Activated CD8-positive, alpha-beta memory T cell treated with anti-CD3 and anti-CD28 coated beads, Interleukin-2, amount 50 U/mL, for 48 hours (primary cell): ENCODE results near the gene WDR91.
"Not testable (repeated sequence)": the region's sequence is repeated elsewhere in the genome, so short reads cannot be mapped to it uniquely, and the experiment has no call there.

Experiments used
- DNase-seq: peaks from one replicate; pipeline ENCODE4 v3.0.0-alpha.2; 2020

Gene WDR91

DNA sequence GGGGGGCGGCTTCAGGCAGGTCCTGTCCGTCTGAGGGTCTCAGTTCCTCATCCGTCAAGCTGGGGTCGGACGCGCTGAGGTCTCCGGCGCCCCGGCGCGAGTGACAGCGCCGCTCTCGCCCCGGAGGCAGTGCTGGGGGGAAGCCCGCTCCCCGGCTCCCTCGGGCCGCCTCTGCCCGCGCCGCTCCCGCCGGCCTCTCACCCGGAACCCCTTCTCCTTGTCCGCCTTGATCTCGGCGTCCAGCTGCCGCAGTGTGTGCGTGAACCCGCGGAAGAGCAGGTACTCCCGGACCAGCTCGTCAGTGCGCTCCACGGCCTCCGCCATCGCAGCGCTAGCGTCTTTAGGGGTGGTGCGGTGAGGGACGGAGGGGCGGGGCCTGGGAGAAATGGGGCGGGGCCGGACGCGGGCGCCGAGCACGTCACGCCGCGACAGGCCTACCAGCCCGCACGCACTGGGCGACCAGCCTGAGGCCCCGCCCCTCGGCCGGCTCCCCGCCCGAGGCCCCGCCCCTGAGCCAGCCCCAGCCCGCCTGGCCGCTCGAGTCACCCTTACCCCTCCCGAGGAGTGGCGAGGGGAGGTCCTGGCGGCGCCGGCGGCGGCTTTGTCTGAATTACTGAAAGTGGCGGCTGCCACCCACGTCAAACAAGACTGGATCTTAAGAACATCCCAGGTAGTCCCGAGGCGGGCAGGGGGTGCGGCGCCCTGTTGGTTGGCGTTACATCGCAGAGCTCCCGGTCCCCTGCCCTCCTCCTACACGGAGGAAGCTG is at the start of gene WDR91:
Gene WDR91, minus strand, starts transcription at position 348 of the 767 bp plus-strand sequence. Its CDS starts 24 bp downstream, at position 324.
- peak; percentile 98 for DNase-seq

DNA sequence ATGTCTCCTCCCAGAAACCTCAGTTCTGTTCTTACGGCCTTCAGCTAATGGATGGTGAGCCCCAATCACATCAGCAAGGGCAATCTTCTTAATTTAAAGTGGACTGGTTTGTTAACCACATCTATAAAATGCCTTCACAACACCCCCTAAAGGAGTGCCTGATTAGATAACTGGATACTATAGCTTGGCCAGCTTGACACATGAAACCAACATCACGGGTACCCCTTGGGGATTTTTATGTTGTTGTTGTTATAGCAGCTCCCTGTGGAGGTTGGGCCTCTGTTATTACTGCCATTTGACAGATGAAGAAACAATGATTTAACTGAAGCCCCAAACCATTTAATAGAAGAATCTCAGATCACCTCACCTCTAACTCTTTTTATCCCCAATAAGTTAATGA is 49.1 kb upstream of the WDR91 start:
- no peak for DNase-seq

DNA sequence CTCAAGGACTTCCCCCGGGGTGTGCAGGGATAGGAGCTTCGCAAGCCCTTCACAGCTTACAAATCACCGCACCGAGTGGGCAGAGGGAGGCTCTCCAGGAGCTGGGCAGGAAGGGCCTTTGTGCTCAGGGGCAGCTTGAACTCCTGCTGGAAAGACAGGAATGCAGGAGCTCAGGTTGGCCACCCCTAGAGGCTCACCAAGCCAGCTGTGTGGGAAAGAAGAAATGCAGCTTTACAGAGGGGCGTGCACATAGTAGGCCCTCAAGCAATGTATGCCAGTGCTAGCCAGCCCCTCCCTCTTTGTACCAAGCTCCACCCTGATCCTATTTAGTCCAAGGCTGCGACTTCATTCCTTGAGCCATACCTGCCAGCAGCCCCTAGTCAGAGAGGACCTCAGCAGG is 48.4 kb upstream of the WDR91 start:
- DNase-seq, result no peak

DNA sequence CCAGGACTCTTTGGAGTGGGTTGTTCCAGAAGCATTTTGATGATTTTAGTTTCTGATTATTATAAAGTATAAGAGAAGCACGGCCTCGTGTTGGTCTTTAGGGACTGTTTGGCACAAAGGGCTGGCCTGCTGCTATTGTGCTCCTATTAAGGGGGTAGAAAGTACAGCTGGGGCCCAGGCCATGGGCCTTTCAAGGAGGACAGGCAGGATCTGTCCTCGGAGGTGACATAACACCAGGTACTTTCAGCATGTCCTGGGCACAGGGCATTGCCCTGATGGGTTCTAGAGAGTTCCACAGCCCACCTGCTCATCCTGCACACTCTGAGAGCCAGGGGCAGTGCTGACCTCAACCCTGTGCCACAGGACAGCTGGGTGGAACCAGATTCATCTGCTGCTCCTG is 47.3 kb upstream of the WDR91 start:
- no peak for DNase-seq

DNA sequence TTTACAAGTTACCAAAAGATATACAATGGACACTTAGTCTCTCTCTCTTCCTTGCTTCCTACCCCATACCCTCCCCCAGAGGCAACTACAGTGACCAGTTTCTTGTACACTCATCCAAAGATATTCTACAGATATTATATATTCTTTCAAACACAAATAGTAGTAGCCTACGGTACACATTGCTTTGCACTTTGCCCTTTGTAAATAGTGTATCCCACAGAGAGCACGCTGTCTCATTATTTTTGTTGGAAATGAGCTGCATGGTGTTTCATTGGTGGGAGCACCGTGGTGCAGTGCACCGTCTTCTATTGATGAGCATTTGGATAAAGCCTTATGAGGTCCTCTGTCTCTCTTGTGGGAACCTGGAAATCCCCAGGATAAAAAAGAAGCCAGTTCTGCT is 46.5 kb upstream of the WDR91 start:
- no peak for DNase-seq

DNA sequence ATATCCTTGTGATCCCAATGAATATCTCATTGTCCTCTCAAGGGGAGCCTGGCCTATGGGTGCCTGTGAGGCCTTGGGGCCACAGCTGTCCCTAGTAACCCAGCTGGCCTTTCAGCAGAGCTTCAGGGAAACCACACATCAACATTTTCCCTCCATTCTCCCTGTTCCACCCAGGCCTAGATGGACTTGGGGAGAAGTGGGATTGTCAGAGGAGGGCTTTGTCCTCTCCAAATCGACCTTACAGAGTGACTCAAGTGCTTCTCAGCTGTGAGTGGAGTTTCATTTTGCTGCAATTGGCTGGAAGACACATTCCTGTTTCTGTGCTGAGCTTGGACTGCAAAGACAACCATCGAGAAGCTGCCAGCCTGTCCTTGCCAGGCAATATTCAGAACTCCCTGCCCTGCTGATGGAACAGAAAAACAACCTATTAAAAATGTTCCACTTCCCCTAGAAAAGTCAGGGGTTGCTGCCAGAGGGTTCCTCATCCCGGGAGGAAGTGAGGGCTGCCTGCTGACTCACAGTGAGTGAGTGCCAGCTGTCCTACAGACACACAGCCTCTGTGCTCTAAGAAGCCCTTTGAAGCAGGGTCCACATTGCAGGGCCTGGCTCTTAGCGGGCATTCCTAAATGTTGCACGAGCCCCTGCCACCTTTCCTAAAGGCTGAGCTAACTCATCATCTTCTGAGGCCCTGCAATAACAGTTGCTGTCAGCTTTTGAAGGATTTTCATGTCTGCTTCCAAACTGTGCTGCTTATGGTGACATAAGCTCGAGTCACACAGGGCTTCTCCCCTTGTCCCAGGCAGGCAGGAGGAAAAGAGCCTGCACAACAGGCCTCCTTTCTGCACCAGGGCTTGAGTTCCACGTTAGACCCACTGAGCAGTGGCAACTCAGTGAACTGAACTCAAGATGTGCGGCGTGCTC is 42.8 kb upstream of the WDR91 start:
- no peak for DNase-seq

DNA sequence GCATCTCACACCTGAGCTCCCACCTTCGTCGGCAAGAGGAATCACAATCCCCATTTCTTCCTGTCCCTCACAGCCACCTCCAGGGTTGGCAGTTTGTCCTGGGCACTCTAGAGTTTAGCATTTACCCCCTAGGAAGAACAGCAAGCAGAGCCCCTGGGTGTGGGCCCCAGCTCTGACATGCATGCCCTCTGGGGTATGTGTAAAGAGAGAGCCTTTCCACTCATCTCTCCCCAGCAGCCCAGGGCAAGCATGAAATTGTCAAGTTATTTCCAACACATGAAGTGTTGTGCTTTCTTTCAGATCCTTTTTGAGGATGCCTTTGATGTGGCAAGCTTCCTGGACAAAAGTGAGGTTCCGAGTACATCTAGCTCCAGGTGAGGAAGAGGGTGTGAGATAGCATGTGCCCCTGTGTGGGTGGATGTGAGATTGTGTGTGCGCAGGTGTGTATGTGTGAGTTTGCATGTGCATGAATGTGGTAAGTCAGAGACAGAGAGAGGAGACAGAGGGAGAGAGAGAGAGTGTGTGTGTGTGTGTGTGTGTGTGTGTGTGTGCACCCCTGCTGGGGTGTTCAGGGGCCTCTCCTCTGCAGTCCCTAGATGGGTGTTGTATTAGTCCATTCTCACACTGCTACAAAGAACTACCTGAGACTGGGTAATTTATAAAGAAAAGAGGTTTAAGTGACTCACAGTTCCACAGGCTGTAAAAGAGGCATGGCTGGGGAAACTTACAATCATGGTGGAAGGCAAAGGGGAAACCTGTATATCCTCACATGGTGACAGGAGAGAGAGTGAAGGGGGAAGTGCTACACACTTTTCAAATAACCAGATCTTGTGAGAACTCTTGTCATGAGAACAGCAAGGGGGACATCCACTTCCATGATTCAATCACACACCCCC is 40.4 kb upstream of the WDR91 start:
- DNase-seq, result no peak

DNA sequence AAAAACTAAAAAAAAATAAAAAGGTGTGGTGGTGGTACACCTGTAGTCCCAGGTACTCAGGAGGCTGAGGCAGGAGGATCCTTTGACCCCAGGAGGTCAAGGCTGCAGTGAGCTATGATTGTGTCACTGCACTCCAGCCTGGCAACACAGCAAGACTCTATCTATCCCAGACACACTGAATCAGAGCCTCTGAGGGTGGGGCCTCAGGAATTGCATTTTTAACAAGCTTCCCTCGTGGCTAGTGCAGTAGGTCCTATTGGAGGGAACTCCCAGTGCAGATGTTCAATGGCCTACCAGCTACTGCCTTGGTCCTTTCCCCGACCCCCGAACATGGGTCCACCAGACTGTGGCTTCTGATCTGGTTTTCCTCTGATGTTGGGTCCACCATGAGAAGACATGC is 37.2 kb upstream of the WDR91 start:
- DNase-seq, result no peak

DNA sequence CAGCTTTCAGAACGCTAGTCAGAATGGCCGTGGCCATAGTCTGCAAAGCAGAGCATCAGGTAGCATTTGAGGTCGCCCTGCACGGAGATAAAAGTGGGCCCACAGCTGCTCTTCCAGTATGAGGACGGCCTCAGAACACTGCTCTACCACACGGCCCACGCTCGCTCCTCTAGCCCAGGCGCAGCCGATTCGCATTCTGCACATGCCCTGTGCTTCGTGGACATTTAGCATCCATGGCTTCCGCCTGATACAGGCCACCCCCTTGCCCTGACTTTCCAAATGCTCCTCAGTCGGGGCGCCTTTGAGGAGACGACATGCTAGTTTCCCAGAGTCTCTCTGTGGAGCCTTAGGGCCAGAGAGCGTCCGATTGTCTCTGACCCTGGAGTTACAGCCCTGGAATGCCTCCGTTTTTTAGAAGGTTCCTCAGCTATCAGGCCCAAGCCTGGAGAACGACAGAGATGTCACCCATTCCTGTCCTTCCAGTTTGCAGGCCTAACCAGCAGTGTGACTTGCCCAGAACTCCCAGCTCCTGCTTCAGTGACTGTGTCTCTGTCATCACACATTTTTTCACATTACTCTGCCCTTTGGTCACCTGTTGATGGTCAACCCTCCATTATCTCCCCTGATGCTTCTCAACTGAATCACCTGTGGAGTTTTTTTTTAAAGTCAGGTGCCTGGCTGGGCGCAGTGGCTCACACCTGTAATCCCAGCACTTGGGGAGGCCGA is 36.6 kb upstream of the WDR91 start:
- peak; percentile 32 for DNase-seq

DNA sequence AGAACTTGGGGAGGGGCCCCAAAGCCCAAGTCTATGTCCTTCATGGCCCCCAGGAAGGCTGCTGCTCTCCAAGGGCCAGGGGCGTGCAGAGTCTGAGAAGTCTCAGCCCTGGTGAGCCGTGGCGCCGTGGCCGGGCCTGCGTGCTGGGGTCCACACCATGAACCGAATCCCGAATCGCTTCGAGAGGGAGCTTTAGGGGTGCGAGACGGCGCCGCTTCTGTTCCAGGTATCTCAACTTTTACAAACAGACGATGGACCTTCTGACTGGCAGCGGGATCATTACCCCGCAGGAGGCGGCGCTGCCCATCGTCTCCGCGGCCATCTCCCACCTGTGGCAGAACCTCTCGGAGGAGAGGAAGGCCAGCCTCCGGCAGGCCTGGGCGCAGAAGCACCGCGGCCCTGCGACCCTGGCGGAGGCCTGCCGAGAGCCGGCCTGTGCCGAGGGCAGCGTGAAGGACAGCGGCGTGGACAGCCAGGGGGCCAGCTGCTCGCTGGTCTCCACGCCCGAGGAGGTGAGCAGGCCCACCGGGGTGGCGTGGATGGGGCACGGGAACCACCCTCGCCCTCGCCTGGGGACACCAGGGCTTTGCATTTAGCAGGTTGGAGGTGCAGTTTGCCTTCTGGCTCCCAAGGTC is 35.0 kb upstream of the WDR91 start:
- DNase-seq, result peak; percentile 33

DNA sequence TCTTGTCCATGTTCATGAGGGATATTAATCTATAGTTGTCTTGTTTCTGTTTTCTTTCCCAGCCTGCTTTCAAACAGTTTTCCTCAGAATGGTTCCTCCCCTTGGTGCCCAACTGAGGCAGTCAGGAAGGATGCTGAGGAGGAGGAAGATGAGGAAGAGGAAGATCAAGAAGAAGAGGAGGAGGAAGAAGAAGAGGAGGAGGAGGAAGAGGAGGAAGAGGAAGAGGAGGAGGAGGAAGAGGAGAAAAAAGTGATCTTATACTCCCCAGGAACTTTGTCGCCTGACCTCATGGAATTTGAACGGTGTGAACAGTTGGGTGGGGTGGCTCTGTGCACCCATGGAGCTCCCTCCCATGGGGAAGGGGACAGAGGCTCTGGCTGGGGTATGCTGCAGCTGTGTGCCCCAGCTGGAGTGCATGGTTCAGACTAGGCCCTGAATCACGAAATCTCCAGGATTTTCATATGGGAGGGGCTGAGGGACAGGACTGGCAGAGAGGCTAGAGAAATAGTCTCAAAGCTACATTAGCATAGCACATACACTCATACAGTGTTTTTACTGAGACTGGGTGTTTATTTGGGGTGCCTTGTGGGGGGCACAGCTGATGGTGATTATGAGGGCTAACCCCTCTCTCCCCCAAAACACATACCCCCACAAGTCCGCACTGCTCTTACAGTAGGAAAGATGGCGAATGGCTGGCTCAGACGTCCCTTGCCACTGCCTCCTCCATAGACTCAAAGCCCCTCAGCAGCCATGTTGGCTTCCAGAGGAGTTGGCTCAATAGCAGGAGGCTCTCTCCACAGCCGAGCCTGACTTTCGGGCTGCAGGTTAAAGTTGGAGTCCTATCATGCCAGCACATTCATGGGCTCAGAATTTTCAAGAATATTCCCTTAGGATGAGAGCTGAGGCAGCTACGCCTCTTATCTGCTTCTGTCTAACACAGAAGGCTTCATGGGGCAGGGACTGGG is 34.2 kb upstream of the WDR91 start:
- DNase-seq, result no peak

DNA sequence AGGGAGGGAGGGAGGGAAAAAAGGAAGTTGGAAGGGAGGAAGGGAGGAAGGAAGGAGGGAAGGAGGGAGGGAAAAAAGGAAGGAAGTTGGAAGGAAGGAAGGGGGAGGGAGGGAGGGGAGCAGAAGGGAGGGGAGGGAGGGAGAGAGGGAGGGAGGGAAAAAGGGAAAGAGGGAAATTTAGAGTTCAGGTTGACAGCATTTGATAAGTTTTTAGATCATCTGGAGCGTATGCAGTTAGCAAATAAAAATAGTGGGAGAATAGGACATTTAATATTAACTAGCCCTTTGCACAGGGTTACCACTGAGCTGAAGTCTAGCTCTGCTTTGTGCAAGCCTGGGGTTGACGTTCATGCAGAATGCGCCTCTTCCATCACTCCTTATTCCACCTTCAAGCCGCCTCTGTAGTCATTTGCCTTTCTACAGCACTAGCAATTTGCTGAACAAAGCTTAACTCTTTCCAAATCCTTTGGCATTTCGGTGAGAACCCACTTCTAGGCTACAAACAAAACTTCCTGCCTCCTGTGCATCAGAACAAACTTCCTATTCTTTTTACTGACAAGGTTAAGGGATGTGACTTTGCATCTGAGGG is 30.9 kb upstream of the WDR91 start:
- DNase-seq, result no peak

DNA sequence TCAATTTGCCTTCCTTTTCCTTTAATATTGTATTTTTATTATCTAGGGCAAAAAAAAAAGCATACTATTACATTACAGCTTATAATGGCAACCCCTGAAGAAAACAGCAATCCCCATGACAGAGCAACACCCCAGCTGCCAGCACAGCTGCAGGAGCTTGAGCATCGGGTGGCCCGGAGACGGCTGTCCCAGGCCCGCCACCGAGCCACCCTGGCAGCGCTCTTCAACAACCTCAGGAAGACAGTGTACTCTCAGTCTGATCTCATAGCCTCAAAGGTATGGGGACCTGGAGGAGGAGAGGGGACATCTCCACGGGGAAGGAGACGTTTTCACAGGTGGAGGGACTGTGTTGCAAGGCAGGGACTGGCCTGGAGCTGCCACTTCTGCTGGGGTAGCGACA is 29.1 kb upstream of the WDR91 start:
- DNase-seq, result no peak

DNA sequence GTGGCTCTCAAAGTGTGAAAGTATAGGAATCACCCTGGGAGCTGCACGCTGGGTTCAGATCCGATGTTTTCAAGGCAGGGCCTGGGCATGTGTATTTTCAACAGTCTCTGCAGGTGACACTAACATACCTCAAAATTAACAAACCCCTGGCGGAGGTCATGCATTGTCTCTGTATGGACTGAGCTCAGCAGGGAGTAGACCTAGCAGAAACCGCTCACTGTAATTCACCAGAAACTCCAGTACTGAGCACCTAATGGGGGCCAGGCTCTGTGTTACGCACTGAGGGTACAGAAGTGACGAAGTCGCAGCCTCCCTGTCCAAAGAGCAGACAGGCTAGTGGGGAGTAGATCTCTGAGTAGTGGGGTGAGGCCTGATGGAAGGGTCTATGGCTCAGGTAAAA is 27.9 kb upstream of the WDR91 start:
- no peak for DNase-seq

DNA sequence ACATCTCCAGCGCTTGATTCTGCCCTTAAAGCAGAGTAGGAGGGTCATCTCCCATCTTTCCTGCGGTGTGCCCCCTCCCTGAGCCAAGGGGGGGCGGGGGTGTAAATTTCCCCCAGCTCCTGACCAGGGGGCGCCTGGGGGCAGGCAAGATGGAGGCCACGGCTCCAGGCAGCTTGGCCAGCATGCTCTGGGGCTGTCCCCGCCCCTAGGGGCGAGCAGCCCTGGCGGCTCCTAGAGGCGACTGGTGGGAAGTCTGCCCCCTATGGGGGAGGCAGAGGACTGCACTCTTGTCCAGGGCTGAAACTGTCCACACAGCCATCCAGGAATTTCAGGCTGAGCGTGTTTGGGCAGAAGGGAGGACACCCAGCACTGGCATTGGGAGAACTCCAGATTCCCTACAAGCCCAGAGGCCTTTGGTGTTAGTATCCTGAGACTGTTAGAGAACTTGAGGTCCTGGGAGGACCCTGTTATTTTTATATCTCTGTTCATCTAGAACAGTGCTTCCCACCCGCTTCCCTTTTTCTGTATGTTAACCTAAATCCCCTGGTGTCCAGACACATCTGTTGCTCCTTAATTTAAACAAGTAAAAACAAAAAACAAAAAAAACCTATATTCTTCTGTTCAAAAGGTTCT is 26.9 kb upstream of the WDR91 start:
- DNase-seq, result peak; percentile 60

DNA sequence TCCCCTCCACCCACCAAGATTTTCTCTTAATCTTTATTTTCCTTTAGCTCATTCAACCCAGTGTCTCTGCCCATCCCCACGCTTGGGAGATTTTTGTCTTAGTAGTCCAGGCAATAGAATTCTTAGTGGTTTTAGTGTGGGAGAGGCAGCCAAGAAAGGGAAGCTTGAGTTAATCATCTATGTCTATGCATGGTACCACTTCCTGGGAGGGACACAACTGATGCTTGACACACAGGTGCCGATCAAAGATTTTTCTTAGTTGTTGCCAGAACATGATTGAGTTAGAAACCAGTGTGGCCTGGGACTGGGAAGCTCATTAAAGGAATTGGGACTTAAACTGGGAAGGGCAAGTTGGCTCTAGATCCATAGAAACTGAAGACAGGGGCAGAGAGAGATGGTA is 25.4 kb upstream of the WDR91 start:
- DNase-seq, result no peak

DNA sequence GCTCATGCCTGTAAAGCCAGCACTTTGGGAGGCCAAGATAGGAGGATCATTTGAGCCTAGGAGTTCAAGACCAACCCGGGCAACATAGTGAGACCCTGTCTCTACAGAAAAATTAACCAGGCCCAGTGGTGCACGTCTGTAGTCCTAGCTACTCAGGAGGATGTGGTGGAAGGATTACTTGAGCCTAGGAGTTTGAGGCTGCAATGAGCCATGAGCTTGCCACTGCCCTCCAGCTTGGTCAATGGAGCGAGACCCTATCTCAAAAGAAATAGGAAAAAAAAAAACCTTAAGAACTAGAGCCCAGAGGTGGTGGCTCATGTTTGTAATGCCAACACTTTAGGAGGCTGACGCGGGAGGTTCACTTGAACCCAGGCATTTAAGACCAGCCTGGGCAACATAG is 24.5 kb upstream of the WDR91 start:
- DNase-seq, result no peak

DNA sequence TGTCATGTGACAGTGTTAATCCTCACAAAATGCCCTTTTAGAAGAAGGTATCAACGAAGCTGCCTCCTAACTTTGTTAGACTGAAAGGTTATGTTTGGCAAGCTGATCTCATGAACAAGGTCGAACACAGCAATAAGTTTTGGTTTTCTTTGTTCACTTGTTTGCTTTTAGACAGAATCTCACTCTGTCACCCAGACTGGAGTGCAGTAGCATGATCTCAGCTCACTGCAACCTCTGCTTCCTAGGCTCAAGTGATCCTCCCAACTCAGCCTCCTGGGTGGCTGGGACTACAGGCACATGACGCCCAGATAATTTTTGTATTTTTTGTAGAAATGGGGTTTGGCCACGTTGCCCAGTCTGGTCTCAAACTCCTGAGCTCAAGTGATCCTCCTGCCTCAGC is 23.4 kb upstream of the WDR91 start:
- no peak for DNase-seq

DNA sequence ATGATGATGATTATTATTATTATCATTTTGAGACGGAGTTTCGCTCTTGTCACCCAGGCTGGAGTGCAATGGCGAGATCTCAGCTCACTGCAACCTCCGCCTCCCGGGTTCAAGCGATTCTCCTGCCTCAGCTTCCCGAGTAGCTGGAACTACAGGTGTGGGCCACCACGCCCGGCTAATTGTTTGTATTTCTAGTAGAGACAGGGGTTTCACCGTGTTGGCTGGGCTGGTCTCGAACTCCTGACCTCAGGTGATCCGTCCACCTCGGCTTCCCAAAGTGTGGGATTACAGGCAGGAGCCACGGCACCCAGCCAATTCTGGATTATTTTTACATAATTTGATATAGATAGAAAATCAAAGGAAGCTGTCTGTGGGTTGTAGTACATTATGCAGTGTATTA is 22.8 kb upstream of the WDR91 start:
- not testable (repeated sequence) for DNase-seq

DNA sequence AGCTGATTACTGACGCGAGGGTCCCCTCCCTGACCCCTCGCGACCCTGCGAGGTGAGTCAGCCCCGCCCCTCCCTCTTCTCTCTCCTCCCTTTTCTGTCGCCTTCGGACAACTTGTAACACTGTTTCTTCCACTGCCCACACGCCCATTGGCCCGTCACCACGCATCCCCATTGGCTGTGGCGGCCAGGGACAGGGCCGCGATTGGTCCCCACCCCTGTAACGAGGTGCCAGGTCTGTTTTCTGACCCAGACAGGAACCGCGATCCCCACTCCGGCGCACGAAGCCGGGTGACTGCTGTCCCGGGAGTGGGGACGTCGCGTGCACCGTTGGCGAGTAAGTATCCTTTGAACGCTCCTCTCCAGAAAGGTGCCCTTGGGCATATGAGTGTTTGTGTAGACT is 22.2 kb upstream of the WDR91 start, which contains the start of gene STRA8:
Gene STRA8, plus strand, starts transcription at position 269 of the 400 bp plus-strand sequence. CDS start 6,687 bp downstream, outside the sequence.
- DNase-seq, result no peak
